HepG2 (cell line): Measurements from ENCODE around the gene KSR1. TPM values are rescaled to one million over a fixed set of nuclear protein-coding genes. Genes with fewer than 3 reads are reported as not detected.
A peak's percentile ranks its signal among the peaks of the same experiment; 100 is the strongest.

Source experiments
- HOXA7 ChIP-seq: sonication (generic); formaldehyde crosslinking; IDR thresholded peaks from 2 replicates; pipeline ENCODE4 v1.8.1; 2022; ENCODE audit warnings: mild to moderate bottlenecking, missing genetic modification reagents, moderate library complexity
- MTA1 ChIP-seq: sonication (generic); formaldehyde crosslinking; IDR thresholded peaks from 2 replicates; pipeline ENCODE4 v1.4.0; 2020; ENCODE audit warnings: missing genetic modification reagents, mild to moderate bottlenecking, borderline replicate concordance
- NFYC ChIP-seq: IDR thresholded peaks from 2 replicates; pipeline ENCODE4 v1.6.1; 2016; ENCODE audit warnings: missing genetic modification reagents, missing compliant biosample characterization
- NR2F1 ChIP-seq, 2 experiments: fragments of 450-650 bp in 1 of 2; formaldehyde crosslinking in 1 of 2; IDR thresholded peaks; 2 replicates each; pipeline versions ENCODE4 v1.5.0 to v1.6.1; 2016 to 2020; ENCODE audit warnings: mild to moderate bottlenecking in 1 of 2, missing compliant biosample characterization in 1 of 2, missing genetic modification reagents in 1 of 2, moderate library complexity in 1 of 2
- NR2F2 ChIP-seq: IDR thresholded peaks from 2 replicates; pipeline ENCODE4 v1.6.1; 2012; ENCODE audit warnings: low read depth, inconsistent platforms, borderline replicate concordance
- REL ChIP-seq: sonication (generic); formaldehyde crosslinking; conservative IDR thresholded peaks from 2 replicates; pipeline ENCODE4 v1.8.0; 2022; ENCODE audit warnings: mild to moderate bottlenecking, missing genetic modification reagents, moderate library complexity
- RFXAP ChIP-seq: sonication (generic); formaldehyde crosslinking; IDR thresholded peaks from 2 replicates; pipeline ENCODE4 v1.4.0; 2020; ENCODE audit warnings: missing genetic modification reagents, borderline replicate concordance
- SRY ChIP-seq: sonication (generic); formaldehyde crosslinking; IDR thresholded peaks from 2 replicates; pipeline ENCODE4 v1.8.0; 2022; ENCODE audit warnings: mild to moderate bottlenecking, missing genetic modification reagents
- ZBTB7B ChIP-seq: sonication (generic); formaldehyde crosslinking; IDR thresholded peaks from 2 replicates; pipeline ENCODE4 v1.4.0; 2020; ENCODE audit warnings: missing genetic modification reagents
- ZNF230 ChIP-seq: sonication (generic); formaldehyde crosslinking; IDR thresholded peaks from 2 replicates; pipeline ENCODE4 v1.4.0; 2020; ENCODE audit warnings: mild to moderate bottlenecking, missing genetic modification reagents
- ZNF552 ChIP-seq: sonication (generic); formaldehyde crosslinking; IDR thresholded peaks from 2 replicates; pipeline ENCODE4 v1.9.0; 2022; ENCODE audit warnings: missing genetic modification reagents, mild to moderate bottlenecking, borderline replicate concordance
- ZNF619 ChIP-seq: sonication (generic); formaldehyde crosslinking; IDR thresholded peaks from 2 replicates; pipeline ENCODE4 v1.4.0; 2020; ENCODE audit warnings: mild to moderate bottlenecking, missing genetic modification reagents
- ZNF644 ChIP-seq: IDR thresholded peaks from 2 replicates; pipeline ENCODE4 v1.6.1; 2016; ENCODE audit warnings: low read depth
- ZNF777 ChIP-seq: sonication (generic); formaldehyde crosslinking; IDR thresholded peaks from 2 replicates; pipeline ENCODE4 v1.4.0; 2020; ENCODE audit warnings: missing genetic modification reagents
- polyA plus RNA-seq, 8 experiments: library from polyadenylated mRNA; depleted of rRNA in 3 of 8; stranded (reverse) in 7 of 8; unstranded in 1 of 8; fragments of >200 nt; fragmentation: Illumina TruSeq in 4 of 8; extraction: Trizol in 4 of 8; gene quantifications; 2 replicates each; pipeline versions ENCODE4 v1.2.1 to v1.2.3, GENCODE V29; 2011 to 2016; ENCODE audit warnings: low read depth in 4 of 8, missing spikeins in 1 of 8, mixed read lengths in 1 of 8; ENCODE audit not compliant: insufficient read depth in 1 of 8
- total RNA-seq, 5 experiments: library from RNA; depleted of rRNA; stranded (reverse); fragments of >200 nt; fragmentation: Illumina TruSeq; extraction: Trizol; gene quantifications; 2 replicates each; pipeline ENCODE4 v1.2.3, GENCODE V29; 2016; ENCODE audit warnings: low read depth in 1 of 5
- TF ChIP-seq, protein P1 (sequence below): sonication (generic); formaldehyde crosslinking; IDR thresholded peaks from 2 replicates; pipeline ENCODE4 v1.4.0; 2020; ENCODE audit warnings: mild to moderate bottlenecking, missing genetic modification reagents
- TF ChIP-seq, protein P2 (sequence below): sonication (generic); formaldehyde crosslinking; IDR thresholded peaks from 2 replicates; pipeline ENCODE4 v1.4.0; 2020; ENCODE audit warnings: missing genetic modification reagents
- TF ChIP-seq, protein P3 (sequence below): sonication (generic); formaldehyde crosslinking; IDR thresholded peaks from 2 replicates; pipeline ENCODE4 v1.4.0; 2020; ENCODE audit warnings: missing genetic modification reagents, borderline replicate concordance

The KSR1 gene
- total and polyA plus RNA-seq, 2 of the 13 experiments (the other 11 are each of a cell fraction or from before 2014, with no cell fraction given): 10.1 to 16.6 TPM

DNA sequence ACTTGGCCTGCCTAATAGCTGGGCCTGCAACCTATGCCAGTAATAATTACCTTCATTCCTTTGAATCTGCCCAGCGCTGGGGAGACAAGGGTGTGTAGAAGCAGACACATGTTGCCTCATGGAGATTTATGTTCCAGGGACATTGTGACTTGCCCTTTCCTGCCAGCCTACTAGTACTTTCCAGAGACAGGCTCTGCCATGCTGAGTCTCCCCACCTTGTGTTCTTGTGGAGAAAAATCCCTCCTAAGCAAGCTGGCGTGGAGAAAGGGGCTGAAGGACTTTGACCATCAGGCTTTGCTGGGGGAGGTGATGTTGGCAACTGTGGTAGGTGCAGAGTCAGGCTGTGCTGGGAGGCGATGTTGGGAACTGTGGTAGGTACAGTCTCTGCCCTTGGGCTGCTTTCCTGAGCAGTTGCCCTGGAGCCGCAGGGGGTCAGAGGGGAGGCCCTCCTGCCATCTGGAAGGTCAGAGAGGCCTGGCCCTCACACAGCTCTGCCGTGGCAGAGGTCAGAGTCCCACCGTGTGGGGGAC lies 4.0 kb downstream of the KSR1 start (continued):
- TF ChIP-seq ZNF552 (0 out of 2 replicates have a peak, but pooled peaks have one; percentile 63), HOXA7 (CRISPR knock-in tag) (no peak), ZBTB7B (peak; percentile 48; the same call in 1 of the 2 replicates), NR2F2 (peak; percentile 58; the same call in 1 of the 2 replicates), ZNF619 (no peak), REL (CRISPR knock-in tag) (no peak), ZNF777 (CRISPR knock-in tag) (no peak), NR2F1 (CRISPR knock-in tag; IDR thresholded peaks at IDR 0.05) (peak in 1 of 2 experiments; percentile 40; a peak in 1 of 4 replicates), RFXAP (CRISPR knock-in tag) (no peak), ZNF644 (CRISPR knock-in tag) (peak; percentile 68; the same call in 1 of the 2 replicates), ZNF230 (no peak), MTA1 (0 out of 2 replicates have a peak, but pooled peaks have one; percentile 29), SRY (CRISPR knock-in tag) (no peak), NFYC (no peak)
- TF ChIP-seq, protein P1, sequence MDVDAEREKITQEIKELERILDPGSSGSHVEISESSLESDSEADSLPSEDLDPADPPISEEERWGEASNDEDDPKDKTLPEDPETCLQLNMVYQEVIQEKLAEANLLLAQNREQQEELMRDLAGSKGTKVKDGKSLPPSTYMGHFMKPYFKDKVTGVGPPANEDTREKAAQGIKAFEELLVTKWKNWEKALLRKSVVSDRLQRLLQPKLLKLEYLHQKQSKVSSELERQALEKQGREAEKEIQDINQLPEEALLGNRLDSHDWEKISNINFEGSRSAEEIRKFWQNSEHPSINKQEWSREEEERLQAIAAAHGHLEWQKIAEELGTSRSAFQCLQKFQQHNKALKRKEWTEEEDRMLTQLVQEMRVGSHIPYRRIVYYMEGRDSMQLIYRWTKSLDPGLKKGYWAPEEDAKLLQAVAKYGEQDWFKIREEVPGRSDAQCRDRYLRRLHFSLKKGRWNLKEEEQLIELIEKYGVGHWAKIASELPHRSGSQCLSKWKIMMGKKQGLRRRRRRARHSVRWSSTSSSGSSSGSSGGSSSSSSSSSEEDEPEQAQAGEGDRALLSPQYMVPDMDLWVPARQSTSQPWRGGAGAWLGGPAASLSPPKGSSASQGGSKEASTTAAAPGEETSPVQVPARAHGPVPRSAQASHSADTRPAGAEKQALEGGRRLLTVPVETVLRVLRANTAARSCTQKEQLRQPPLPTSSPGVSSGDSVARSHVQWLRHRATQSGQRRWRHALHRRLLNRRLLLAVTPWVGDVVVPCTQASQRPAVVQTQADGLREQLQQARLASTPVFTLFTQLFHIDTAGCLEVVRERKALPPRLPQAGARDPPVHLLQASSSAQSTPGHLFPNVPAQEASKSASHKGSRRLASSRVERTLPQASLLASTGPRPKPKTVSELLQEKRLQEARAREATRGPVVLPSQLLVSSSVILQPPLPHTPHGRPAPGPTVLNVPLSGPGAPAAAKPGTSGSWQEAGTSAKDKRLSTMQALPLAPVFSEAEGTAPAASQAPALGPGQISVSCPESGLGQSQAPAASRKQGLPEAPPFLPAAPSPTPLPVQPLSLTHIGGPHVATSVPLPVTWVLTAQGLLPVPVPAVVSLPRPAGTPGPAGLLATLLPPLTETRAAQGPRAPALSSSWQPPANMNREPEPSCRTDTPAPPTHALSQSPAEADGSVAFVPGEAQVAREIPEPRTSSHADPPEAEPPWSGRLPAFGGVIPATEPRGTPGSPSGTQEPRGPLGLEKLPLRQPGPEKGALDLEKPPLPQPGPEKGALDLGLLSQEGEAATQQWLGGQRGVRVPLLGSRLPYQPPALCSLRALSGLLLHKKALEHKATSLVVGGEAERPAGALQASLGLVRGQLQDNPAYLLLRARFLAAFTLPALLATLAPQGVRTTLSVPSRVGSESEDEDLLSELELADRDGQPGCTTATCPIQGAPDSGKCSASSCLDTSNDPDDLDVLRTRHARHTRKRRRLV (CRISPR knock-in tag): no peak
- TF ChIP-seq, protein P2, sequence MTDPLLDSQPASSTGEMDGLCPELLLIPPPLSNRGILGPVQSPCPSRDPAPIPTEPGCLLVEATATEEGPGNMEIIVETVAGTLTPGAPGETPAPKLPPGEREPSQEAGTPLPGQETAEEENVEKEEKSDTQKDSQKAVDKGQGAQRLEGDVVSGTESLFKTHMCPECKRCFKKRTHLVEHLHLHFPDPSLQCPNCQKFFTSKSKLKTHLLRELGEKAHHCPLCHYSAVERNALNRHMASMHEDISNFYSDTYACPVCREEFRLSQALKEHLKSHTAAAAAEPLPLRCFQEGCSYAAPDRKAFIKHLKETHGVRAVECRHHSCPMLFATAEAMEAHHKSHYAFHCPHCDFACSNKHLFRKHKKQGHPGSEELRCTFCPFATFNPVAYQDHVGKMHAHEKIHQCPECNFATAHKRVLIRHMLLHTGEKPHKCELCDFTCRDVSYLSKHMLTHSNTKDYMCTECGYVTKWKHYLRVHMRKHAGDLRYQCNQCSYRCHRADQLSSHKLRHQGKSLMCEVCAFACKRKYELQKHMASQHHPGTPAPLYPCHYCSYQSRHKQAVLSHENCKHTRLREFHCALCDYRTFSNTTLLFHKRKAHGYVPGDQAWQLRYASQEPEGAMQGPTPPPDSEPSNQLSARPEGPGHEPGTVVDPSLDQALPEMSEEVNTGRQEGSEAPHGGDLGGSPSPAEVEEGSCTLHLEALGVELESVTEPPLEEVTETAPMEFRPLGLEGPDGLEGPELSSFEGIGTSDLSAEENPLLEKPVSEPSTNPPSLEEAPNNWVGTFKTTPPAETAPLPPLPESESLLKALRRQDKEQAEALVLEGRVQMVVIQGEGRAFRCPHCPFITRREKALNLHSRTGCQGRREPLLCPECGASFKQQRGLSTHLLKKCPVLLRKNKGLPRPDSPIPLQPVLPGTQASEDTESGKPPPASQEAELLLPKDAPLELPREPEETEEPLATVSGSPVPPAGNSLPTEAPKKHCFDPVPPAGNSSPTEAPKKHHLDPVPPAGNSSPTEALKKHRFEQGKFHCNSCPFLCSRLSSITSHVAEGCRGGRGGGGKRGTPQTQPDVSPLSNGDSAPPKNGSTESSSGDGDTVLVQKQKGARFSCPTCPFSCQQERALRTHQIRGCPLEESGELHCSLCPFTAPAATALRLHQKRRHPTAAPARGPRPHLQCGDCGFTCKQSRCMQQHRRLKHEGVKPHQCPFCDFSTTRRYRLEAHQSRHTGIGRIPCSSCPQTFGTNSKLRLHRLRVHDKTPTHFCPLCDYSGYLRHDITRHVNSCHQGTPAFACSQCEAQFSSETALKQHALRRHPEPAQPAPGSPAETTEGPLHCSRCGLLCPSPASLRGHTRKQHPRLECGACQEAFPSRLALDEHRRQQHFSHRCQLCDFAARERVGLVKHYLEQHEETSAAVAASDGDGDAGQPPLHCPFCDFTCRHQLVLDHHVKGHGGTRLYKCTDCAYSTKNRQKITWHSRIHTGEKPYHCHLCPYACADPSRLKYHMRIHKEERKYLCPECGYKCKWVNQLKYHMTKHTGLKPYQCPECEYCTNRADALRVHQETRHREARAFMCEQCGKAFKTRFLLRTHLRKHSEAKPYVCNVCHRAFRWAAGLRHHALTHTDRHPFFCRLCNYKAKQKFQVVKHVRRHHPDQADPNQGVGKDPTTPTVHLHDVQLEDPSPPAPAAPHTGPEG: no peak
- TF ChIP-seq, protein P3, sequence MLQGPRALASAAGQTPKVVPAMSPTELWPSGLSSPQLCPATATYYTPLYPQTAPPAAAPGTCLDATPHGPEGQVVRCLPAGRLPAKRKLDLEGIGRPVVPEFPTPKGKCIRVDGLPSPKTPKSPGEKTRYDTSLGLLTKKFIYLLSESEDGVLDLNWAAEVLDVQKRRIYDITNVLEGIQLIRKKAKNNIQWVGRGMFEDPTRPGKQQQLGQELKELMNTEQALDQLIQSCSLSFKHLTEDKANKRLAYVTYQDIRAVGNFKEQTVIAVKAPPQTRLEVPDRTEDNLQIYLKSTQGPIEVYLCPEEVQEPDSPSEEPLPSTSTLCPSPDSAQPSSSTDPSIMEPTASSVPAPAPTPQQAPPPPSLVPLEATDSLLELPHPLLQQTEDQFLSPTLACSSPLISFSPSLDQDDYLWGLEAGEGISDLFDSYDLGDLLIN (CRISPR knock-in tag): no peak
